SK-N-MC (cell line): ENCODE measurements around the gene SSTR3.

ENCODE experiments used
- EZH2 ChIP-seq: fragments of 200-600 bp; sonication (generic); IDR thresholded peaks from one replicate; pipeline ENCODE4 v1.6.1; 2017; ENCODE audit warnings: antibody characterized with exemption
- POLR2AphosphoS5 ChIP-seq: IDR thresholded peaks from 2 replicates; pipeline ENCODE4 v1.6.1; 2012; ENCODE audit warnings: mild to moderate bottlenecking, low read depth, low read length, borderline replicate concordance

DNA sequence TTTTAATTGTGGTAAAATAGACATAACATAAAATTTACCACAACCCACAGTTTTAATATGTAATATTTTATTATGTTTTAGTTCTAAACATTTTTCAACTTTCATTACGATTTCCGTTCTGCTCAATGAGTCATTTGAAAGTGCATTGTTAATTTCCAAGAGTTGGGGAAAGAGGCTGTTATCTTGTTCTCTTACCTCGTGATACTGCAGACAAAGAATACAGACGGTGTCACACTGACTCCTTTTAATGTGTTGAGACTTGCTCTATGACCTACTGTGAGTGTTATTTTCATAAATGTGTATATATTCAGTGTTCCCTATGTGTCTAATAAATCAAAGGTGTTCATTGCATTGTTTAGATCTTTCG is 42.6 kb upstream of the SSTR3 start:
- TF ChIP-seq EZH2, result no peak
- TF ChIP-seq POLR2AphosphoS5, result no peak
